B cell (primary cell): ENCODE data around the gene ZDHHC14. TPM values are rescaled to one million over a fixed set of nuclear protein-coding genes. Genes with fewer than 3 reads are reported as not detected.

ENCODE experiments used
- ATAC-seq: fragments of 200-7000 bp; cut with Tn5 transposase; one replicate; pipeline ENCODE4 v1.10.0; 2021; ENCODE audit warnings: low read depth, mild to moderate bottlenecking, moderate number of reproducible peaks, moderate library complexity
- CTCF ChIA-PET: fragments of 350-600 bp; sonication (Branson Sonifier 250); formaldehyde crosslinking; loops from one replicate; lab custom pipeline; 2021; ENCODE audit warnings: antibody characterized with exemption, inconsistent platforms; lab: Charles Lee
- POLR2A ChIA-PET: fragments of 350-600 bp; sonication (Branson Sonifier 250); formaldehyde crosslinking; loops from one replicate; lab custom pipeline; 2021; ENCODE audit warnings: antibody characterized with exemption; lab: Charles Lee
- DNase-seq: peaks from one replicate; pipeline ENCODE4 v3.0.0; 2013
- H2AFZ ChIP-seq: 2 replicates; pipeline ENCODE4 v1.6.1; 2012; ENCODE audit warnings: mild to moderate bottlenecking, low read depth, low read length; ENCODE audit not compliant: insufficient read depth, poor library complexity, severe bottlenecking
- H3K27ac ChIP-seq, 2 donors: 1 replicate in 1 of 2; 2 replicates in 1 of 2; pipeline ENCODE4 v1.5.1; 2012 to 2013; ENCODE audit warnings: low read length in 2 of 2, mild to moderate bottlenecking in 2 of 2, moderate library complexity in 1 of 2
- H3K27me3 ChIP-seq, 4 experiments: fragments of 200-600 bp in 1 of 4; sonication (generic) in 1 of 4; replicated peaks in 1 of 4; 1 replicate in 2 of 4; 2 replicates in 2 of 4; pipeline versions ENCODE4 v1.6.1 to v1.7.0; 2013 to 2016; ENCODE audit warnings: low read length in 3 of 4, mild to moderate bottlenecking in 2 of 4, mixed read lengths in 1 of 4, moderate library complexity in 1 of 4; ENCODE audit not compliant: insufficient read depth in 4 of 4, control insufficient read depth in 3 of 4; ENCODE audit errors: control extremely low read depth in 1 of 4
- H3K36me3 ChIP-seq, 2 experiments: replicated peaks in 1 of 2; 1 replicate in 1 of 2; 2 replicates in 1 of 2; pipeline versions ENCODE4 v1.6.1 to v1.7.1; 2013; ENCODE audit warnings: low read length in 1 of 2; ENCODE audit not compliant: insufficient read depth in 2 of 2, control insufficient read depth in 1 of 2; ENCODE audit errors: control extremely low read depth in 1 of 2, extremely low read depth in 1 of 2
- H3K4me1 ChIP-seq, 2 donors: fragments of 200-600 bp in 1 of 2; sonication (generic) in 1 of 2; 1 replicate in 1 of 2; 2 replicates in 1 of 2; pipeline versions ENCODE4 v1.5.1 to v1.6.1; 2013 to 2017; ENCODE audit warnings: low read length in 2 of 2; ENCODE audit not compliant: control insufficient read depth in 2 of 2, insufficient read depth in 2 of 2
- H3K4me2 ChIP-seq: replicated peaks from 2 replicates; pipeline ENCODE3; 2012; ENCODE audit warnings: mild to moderate bottlenecking, low read depth, low read length; ENCODE audit not compliant: poor library complexity, severe bottlenecking
- H3K4me3 ChIP-seq, 5 experiments: fragments of 200-600 bp in 1 of 5; sonication (generic) in 1 of 5; 1 replicate in 3 of 5; 2 replicates in 2 of 5; pipeline versions ENCODE4 v1.5.1 to v1.7.0; 2011 to 2016; ENCODE audit warnings: low read length in 4 of 5, mild to moderate bottlenecking in 4 of 5, low read depth in 2 of 5, control low read depth in 1 of 5, moderate library complexity in 1 of 5; ENCODE audit not compliant: insufficient read depth in 1 of 5; ENCODE audit errors: control extremely low read depth in 1 of 5, extremely low read depth in 1 of 5
- H3K79me2 ChIP-seq: fragments of 200-600 bp; sonication (generic); one replicate; pipeline ENCODE4 v1.6.0; 2016; ENCODE audit warnings: low read length; ENCODE audit not compliant: control insufficient read depth, insufficient read depth
- H3K9ac ChIP-seq: fragments of 200-600 bp; sonication (generic); 2 replicates; pipeline ENCODE4 v1.6.1; 2017; ENCODE audit warnings: mild to moderate bottlenecking, low read length, moderate library complexity
- H3K9me3 ChIP-seq, 3 donors: one replicate each; pipeline versions ENCODE4 v1.6.1 to v1.7.1; 2013; ENCODE audit warnings: low read length in 2 of 3; ENCODE audit not compliant: control insufficient read depth in 2 of 3, insufficient read depth in 1 of 3; ENCODE audit errors: control extremely low read depth in 1 of 3
- H4K20me1 ChIP-seq: 2 replicates; pipeline ENCODE4 v1.6.0; 2012; ENCODE audit warnings: mild to moderate bottlenecking, low read length; ENCODE audit not compliant: insufficient read depth, control insufficient read depth, poor library complexity, severe bottlenecking
- H3K27ac Mint-ChIP-seq: one replicate; pipeline ENCODE4 v1.8.0; 2021; ENCODE audit warnings: mixed read lengths
- H3K27me3 Mint-ChIP-seq: one replicate; pipeline ENCODE4 v1.8.0; 2021; ENCODE audit warnings: mixed read lengths
- H3K4me1 Mint-ChIP-seq: one replicate; pipeline ENCODE4 v1.8.0; 2021; ENCODE audit warnings: mixed read lengths
- H3K4me3 Mint-ChIP-seq: one replicate; pipeline ENCODE4 v1.8.0; 2021; ENCODE audit warnings: mixed read lengths
- H3K9me3 Mint-ChIP-seq: one replicate; pipeline ENCODE4 v1.8.0; 2022; ENCODE audit warnings: mixed read lengths; ENCODE audit not compliant: insufficient read depth
- CTCF ChIP-seq: fragments of 200-600 bp; IDR thresholded peaks from one replicate; pipeline ENCODE4 v1.8.0; 2022; ENCODE audit warnings: antibody characterized with exemption, mild to moderate bottlenecking
- EZH2 ChIP-seq: IDR thresholded peaks from 2 replicates; pipeline ENCODE4 v1.6.1; 2012; ENCODE audit warnings: borderline replicate concordance, low read depth, mild to moderate bottlenecking, moderate library complexity, low read length; ENCODE audit not compliant: insufficient read depth, poor library complexity, severe bottlenecking
- WGBS: methylation state at CpG from one replicate; pipeline ENCODE4 v1.1.5; 2013; ENCODE audit warnings: missing lambda C conversion rate; ENCODE audit not compliant: insufficient coverage; 5-methylcytosine and 5-hydroxymethylcytosine counted together
- intact Hi-C: fragments of 100-400 bp; cut with micrococcal nuclease; formaldehyde crosslinking; loops from one replicate; pipeline ENCODE4 v1.10.0; 2022
- polyA plus RNA-seq: library from polyadenylated mRNA; depleted of rRNA; stranded (reverse); fragments of >200 nt; gene quantifications from 2 replicates; pipeline ENCODE4 v1.2.3, GENCODE V29; 2012
- total RNA-seq, 2 donors: library from RNA; stranded (reverse); fragments of 120-200 nt in 1 of 2; gene quantifications; 1 replicate in 1 of 2; 2 replicates in 1 of 2; pipeline versions ENCODE4 v1.2.3 to v1.2.4, GENCODE V29; 2013 to 2022

ZDHHC14 gene
- total and polyA plus RNA-seq, 2 donors (not counting 1 experiment from before 2014, with no cell fraction given) = 8.8 to 50.4 TPM

- Mint-ChIP-seq H3K9me3 (no peaks in the 10 kb centered on the region), H3K4me1 (peaks cover 79% of the 10 kb centered on the region), H3K27me3 (no peaks in the 10 kb centered on the region), H3K27ac (peak overlapping the region; percentile 53), H3K4me3 (peak overlapping the region; percentile 20)
- Histone ChIP-seq H4K20me1 (no peaks in the 10 kb centered on the region), H3K4me3 (peak overlapping the region in 1 of 5 experiments; percentile 7), H3K4me1 (peaks cover 82 to 97% of the 10 kb centered on the region in 2 donors), H3K9me3 (no peaks in the 10 kb centered on the region), H2AFZ (no peak overlapping the region), H3K9ac (no peak overlapping the region), H3K27ac (no peak overlapping the region), H3K27me3 (no peaks in the 10 kb centered on the region), H3K79me2 (no peaks in the 10 kb centered on the region), H3K36me3 (no peaks in the 10 kb centered on the region), H3K4me2 (peak overlapping the region; percentile 71)
- CTCF ChIA-PET = interaction anchor here (0.6 to 1.3 kb wide), 4 partner anchors 39 to 109 kb away, joined by 3 read pairs; no protein-coding TSS in a partner anchor
- TF ChIP-seq CTCF (no peak), EZH2 (no peak)
- intact Hi-C loops = no loop called here
- DNase-seq (no peak), ATAC-seq (no peak)
- WGBS = no CpG with 5 or more reads among the region's 2 CpGs
- POLR2A ChIA-PET = interaction anchor here (0.7 to 1.6 kb wide), 2 partner anchors 89 to 179 kb away, joined by 4 to 7 read pairs; no protein-coding TSS in a partner anchor
These were observed 177.7 kb downstream of the ZDHHC14 start for GRCh38 chr6:157558487-157559200.

GRCh38 chr6:157559201-157559756, 178.3 kb downstream of the ZDHHC14 start:
- Histone ChIP-seq H3K27me3 (no peaks in the 10 kb centered on the region), H3K4me2 (peak overlapping the region; percentile 77), H3K4me3 (peak overlapping the region in 1 of 5 experiments; percentile 7), H3K9ac (no peak overlapping the region), H4K20me1 (no peaks in the 10 kb centered on the region), H2AFZ (no peak overlapping the region), H3K4me1 (peaks cover 88 to 100% of the 10 kb centered on the region in 2 donors), H3K36me3 (no peaks in the 10 kb centered on the region), H3K9me3 (no peaks in the 10 kb centered on the region), H3K27ac (no peak overlapping the region), H3K79me2 (no peaks in the 10 kb centered on the region)
- intact Hi-C loops = no loop called here
- Mint-ChIP-seq H3K27me3 (no peaks in the 10 kb centered on the region), H3K4me3 (no peak overlapping the region), H3K27ac (peak overlapping the region; percentile 55), H3K4me1 (peaks cover 86% of the 10 kb centered on the region), H3K9me3 (no peaks in the 10 kb centered on the region)
- POLR2A ChIA-PET = interaction anchor here (0.7 to 1.6 kb wide), 2 partner anchors 90 to 179 kb away, joined by 4 to 7 read pairs; no protein-coding TSS in a partner anchor
- no peak for TF ChIP-seq CTCF
- no peak for TF ChIP-seq EZH2
- CTCF ChIA-PET = interaction anchor here (0.6 to 3.7 kb wide), 5 partner anchors 11 to 108 kb away, joined by 3 to 11 read pairs (median 3); no protein-coding TSS in a partner anchor
- ATAC-seq (no peak), DNase-seq (no peak)
- 96% methylated on average over 5 of the region's 10 CpGs for WGBS
